Mesodermal cell (in vitro differentiated cells): Measurements from ENCODE around the gene UBA6.
A peak's percentile ranks its signal among the peaks of the same experiment; 100 is the strongest.
"Not testable (repeated sequence)": the region's sequence is repeated elsewhere in the genome, so short reads cannot be mapped to it uniquely, and the experiment has no call there.

Experiments
- H3K27ac ChIP-seq: 2 replicates; pipeline ENCODE4 v1.7.0; 2013; ENCODE audit warnings: mild to moderate bottlenecking, low read depth, low read length, moderate library complexity; ENCODE audit not compliant: severe bottlenecking
- H3K36me3 ChIP-seq: 2 replicates; pipeline ENCODE4 v1.7.1; 2013; ENCODE audit warnings: mild to moderate bottlenecking, low read length, moderate library complexity; ENCODE audit not compliant: control insufficient read depth, insufficient read depth
- H3K4me1 ChIP-seq: one replicate; pipeline ENCODE4 v1.7.1; 2013; ENCODE audit warnings: mild to moderate bottlenecking, low read length; ENCODE audit not compliant: insufficient read depth, control insufficient read depth, poor library complexity, severe bottlenecking
- H3K4me3 ChIP-seq: 2 replicates; pipeline ENCODE4 v1.7.0; 2013; ENCODE audit warnings: low read length, control low read depth, mild to moderate bottlenecking; ENCODE audit not compliant: insufficient read depth, poor library complexity, severe bottlenecking; ENCODE audit errors: extremely low read depth
- H3K9me3 ChIP-seq: 2 replicates; pipeline ENCODE4 v1.7.1; 2013; ENCODE audit warnings: mild to moderate bottlenecking, low read length, moderate library complexity; ENCODE audit not compliant: control insufficient read depth
- WGBS, 2 experiments: methylation state at CpG; one replicate each; pipeline ENCODE4 v1.1.5; 2013; ENCODE audit warnings: missing lambda C conversion rate in 2 of 2; ENCODE audit not compliant: insufficient coverage in 2 of 2; 5-methylcytosine and 5-hydroxymethylcytosine counted together

Gene UBA6

GRCh38 chr4:67713529-67714247, 12.7 kb upstream of the UBA6 start:
- Histone ChIP-seq H3K4me1 (peaks cover 28% of the 10 kb centered on the region), H3K9me3 (no peaks in the 10 kb centered on the region), H3K27ac (peak overlapping the region; percentile 85), H3K4me3 (no peak overlapping the region), H3K36me3 (peaks cover 16% of the 10 kb centered on the region)
- 83 to 87% methylated on average over 7 to 10 of the region's 12 CpGs for WGBS, 2 experiments

- H3K27ac ChIP-seq = peak overlapping the region; percentile 85
- peaks cover 28% of the 10 kb centered on the region for H3K4me1 ChIP-seq
- 81 to 95% methylated on average over 6 of the region's 7 CpGs for WGBS, 2 experiments
Observed at GRCh38 chr4:67712650-67713528, 11.9 kb upstream of the UBA6 start.

GRCh38 chr4:67712000-67712625, 11.2 kb upstream of the UBA6 start:
- no peak overlapping the region for H3K4me3 ChIP-seq
- peaks cover 28% of the 10 kb centered on the region for H3K4me1 ChIP-seq
- H3K9me3 ChIP-seq = no peaks in the 10 kb centered on the region
- H3K36me3 ChIP-seq = peaks cover 8% of the 10 kb centered on the region
- H3K27ac ChIP-seq = no peak overlapping the region
- WGBS, 2 experiments = 84 to 100% methylated on average over 1 to 2 of the region's 3 CpGs

More at GRCh38 chr4:67712650-67713528, 11.9 kb upstream of the UBA6 start:
- H3K36me3 ChIP-seq = peaks cover 15% of the 10 kb centered on the region
- no peaks in the 10 kb centered on the region for H3K9me3 ChIP-seq
- H3K4me3 ChIP-seq = no peak overlapping the region

- H3K4me1 ChIP-seq, H3K27ac ChIP-seq, H3K9me3 ChIP-seq, H3K4me3 ChIP-seq, H3K36me3 ChIP-seq: not testable (repeated sequence)
- 94 to 100% methylated on average over 1 to 3 of the region's 3 CpGs for WGBS, 2 experiments
Observed at GRCh38 chr4:67706682-67707081, 5.7 kb upstream of the UBA6 start.

- H3K27ac ChIP-seq = no peak overlapping the region
- H3K36me3 ChIP-seq = no peaks in the 10 kb centered on the region
- 87% methylated on average over 2 of the region's 2 CpGs; no CpG with 5 or more reads in 1 of the 2 experiments for WGBS, 2 experiments
- H3K9me3 ChIP-seq = no peaks in the 10 kb centered on the region
- H3K4me3 ChIP-seq = no peak overlapping the region
- H3K4me1 ChIP-seq = no peaks in the 10 kb centered on the region
Observed at GRCh38 chr4:67704843-67705242, 3.9 kb upstream of the UBA6 start.

GRCh38 chr4:67702166-67702565, 1.2 kb upstream of the UBA6 start:
- H3K27ac ChIP-seq = no peak overlapping the region
- peak overlapping the region; percentile 80 for H3K4me3 ChIP-seq
- no peaks in the 10 kb centered on the region for H3K36me3 ChIP-seq
- no peaks in the 10 kb centered on the region for H3K9me3 ChIP-seq
- peaks cover 4% of the 10 kb centered on the region for H3K4me1 ChIP-seq
- WGBS, 2 experiments = no CpG with 5 or more reads among the region's 2 CpGs

- 0% methylated on average over 1 to 2 of the region's 4 CpGs for WGBS, 2 experiments
- Histone ChIP-seq H3K27ac (peak overlapping the region; percentile 60), H3K9me3 (no peaks in the 10 kb centered on the region)
Observed at GRCh38 chr4:67701517-67701850, 529 bp upstream of the UBA6 start.

GRCh38 chr4:67700116-67700737, 728 bp downstream of the UBA6 start:
- 0% methylated on average over 4 to 5 of the region's 11 CpGs for WGBS, 2 experiments
- peak overlapping the region; percentile 74 for H3K27ac ChIP-seq
- H3K4me1 ChIP-seq = peaks cover 4% of the 10 kb centered on the region
- peaks cover 2% of the 10 kb centered on the region for H3K36me3 ChIP-seq
- no peaks in the 10 kb centered on the region for H3K9me3 ChIP-seq
- H3K4me3 ChIP-seq = peak overlapping the region; percentile 80

More at GRCh38 chr4:67701517-67701850, 529 bp upstream of the UBA6 start:
- peak overlapping the region; percentile 80 for H3K4me3 ChIP-seq
- no peaks in the 10 kb centered on the region for H3K36me3 ChIP-seq
- peaks cover 4% of the 10 kb centered on the region for H3K4me1 ChIP-seq

- H3K4me1 ChIP-seq = peaks cover 4% of the 10 kb centered on the region
- H3K4me3 ChIP-seq = peak overlapping the region; percentile 80
- H3K9me3 ChIP-seq = no peaks in the 10 kb centered on the region
- no peak overlapping the region for H3K27ac ChIP-seq
- WGBS, 2 experiments = 88 to 95% methylated on average over 16 to 17 of the region's 18 CpGs
- H3K36me3 ChIP-seq = peaks cover 8% of the 10 kb centered on the region
Observed at GRCh38 chr4:67699603-67700002, 1.4 kb downstream of the UBA6 start.

GRCh38 chr4:67697860-67698687, 2.9 kb downstream of the UBA6 start:
- Histone ChIP-seq H3K36me3 (peaks cover 16% of the 10 kb centered on the region), H3K27ac (no peak overlapping the region), H3K4me3 (no peak overlapping the region), H3K9me3 (no peaks in the 10 kb centered on the region), H3K4me1 (peaks cover 4% of the 10 kb centered on the region)
- whole genome bisulfite sequencing, 2 experiments = 87 to 94% methylated on average over 5 to 6 of the region's 7 CpGs
